Measurements from ENCODE around the gene LRRC8E.

DNA sequence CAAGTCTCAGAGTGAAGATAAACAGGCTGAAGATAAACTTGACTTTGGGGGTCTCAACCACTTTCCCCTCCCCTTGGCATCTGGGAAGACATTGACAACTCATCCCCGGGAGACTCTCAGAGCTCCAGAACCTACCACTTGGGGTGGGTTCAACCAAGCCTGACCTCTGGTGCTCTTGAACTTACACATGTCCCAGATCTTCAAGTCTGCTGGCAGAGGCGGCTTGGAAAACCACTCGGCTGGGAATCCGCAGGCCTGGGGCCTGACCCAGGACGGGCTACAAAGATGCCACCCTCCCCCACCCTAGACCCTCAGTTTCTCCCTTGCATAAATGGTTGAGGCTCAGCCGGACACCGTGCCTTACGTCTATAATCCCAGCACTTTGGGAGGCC is 512 bp downstream of the LRRC8E start:
- no peak for TF ChIP-seq EZH2 (IDR thresholded peaks at IDR 0.05; ENCODE audit: borderline replicate concordance, low read length)
- TF ChIP-seq, protein P1, sequence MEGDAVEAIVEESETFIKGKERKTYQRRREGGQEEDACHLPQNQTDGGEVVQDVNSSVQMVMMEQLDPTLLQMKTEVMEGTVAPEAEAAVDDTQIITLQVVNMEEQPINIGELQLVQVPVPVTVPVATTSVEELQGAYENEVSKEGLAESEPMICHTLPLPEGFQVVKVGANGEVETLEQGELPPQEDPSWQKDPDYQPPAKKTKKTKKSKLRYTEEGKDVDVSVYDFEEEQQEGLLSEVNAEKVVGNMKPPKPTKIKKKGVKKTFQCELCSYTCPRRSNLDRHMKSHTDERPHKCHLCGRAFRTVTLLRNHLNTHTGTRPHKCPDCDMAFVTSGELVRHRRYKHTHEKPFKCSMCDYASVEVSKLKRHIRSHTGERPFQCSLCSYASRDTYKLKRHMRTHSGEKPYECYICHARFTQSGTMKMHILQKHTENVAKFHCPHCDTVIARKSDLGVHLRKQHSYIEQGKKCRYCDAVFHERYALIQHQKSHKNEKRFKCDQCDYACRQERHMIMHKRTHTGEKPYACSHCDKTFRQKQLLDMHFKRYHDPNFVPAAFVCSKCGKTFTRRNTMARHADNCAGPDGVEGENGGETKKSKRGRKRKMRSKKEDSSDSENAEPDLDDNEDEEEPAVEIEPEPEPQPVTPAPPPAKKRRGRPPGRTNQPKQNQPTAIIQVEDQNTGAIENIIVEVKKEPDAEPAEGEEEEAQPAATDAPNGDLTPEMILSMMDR (conservative IDR thresholded peaks at IDR 0.05 in 1 of 2, IDR thresholded peaks at IDR 0.05 in 1 of 2; ENCODE audit: extremely low read depth in 1 of 2, insufficient read depth in 1 of 2, low read depth in 1 of 2, low read length in 2 of 2): no peak

All from mammary epithelial cell (primary cell).